Stimulated activated CD8-positive, alpha-beta memory T cell treated with anti-CD3 and anti-CD28 coated beads, Interleukin-12 subunit alpha, Interleukin-12 subunit beta, amount 100 ng/mL, for 1 hour (primary cell): ENCODE data around the gene CRYBG1.
"Not testable (repeated sequence)": the region's sequence is repeated elsewhere in the genome, so short reads cannot be mapped to it uniquely, and the experiment has no call there.

Experiments
- DNase-seq: peaks from one replicate; pipeline ENCODE4 v3.0.0-alpha.2; 2020; ENCODE audit warnings: low read depth

CRYBG1 gene

GRCh38 chr6:106501960-106502371 lies 141.4 kb downstream of the CRYBG1 start:
- no peak for DNase-seq

GRCh38 chr6:106502559-106502958 lies 142.0 kb downstream of the CRYBG1 start:
- no peak for DNase-seq

- DNase-seq: no peak
Measured at GRCh38 chr6:106508277-106508676, 147.8 kb downstream of the CRYBG1 start.

- DNase-seq: no peak
Measured at GRCh38 chr6:106508834-106509233, 148.3 kb downstream of the CRYBG1 start.

GRCh38 chr6:106509420-106510089 lies 149.0 kb downstream of the CRYBG1 start:
- DNase-seq: no peak

GRCh38 chr6:106510090-106510970 lies 149.8 kb downstream of the CRYBG1 start:
- DNase-seq: peak; percentile 45

GRCh38 chr6:106511288-106512047 lies 151.0 kb downstream of the CRYBG1 start:
- DNase-seq: no peak

GRCh38 chr6:106512048-106512967 lies 151.8 kb downstream of the CRYBG1 start:
- peak; percentile 61 for DNase-seq

GRCh38 chr6:106512968-106513574 lies 152.6 kb downstream of the CRYBG1 start:
- DNase-seq: no peak

GRCh38 chr6:106513808-106514582 lies 153.5 kb downstream of the CRYBG1 start:
- no peak for DNase-seq

- DNase-seq: no peak
Measured at GRCh38 chr6:106514583-106514885, 154.0 kb downstream of the CRYBG1 start.

GRCh38 chr6:106515582-106515981 lies 155.1 kb downstream of the CRYBG1 start:
- not testable (repeated sequence) for DNase-seq

- no peak for DNase-seq
Measured at GRCh38 chr6:106516616-106517015, 156.1 kb downstream of the CRYBG1 start.

- no peak for DNase-seq
Measured at GRCh38 chr6:106517706-106518105, 157.2 kb downstream of the CRYBG1 start.

GRCh38 chr6:106518748-106519147 lies 158.2 kb downstream of the CRYBG1 start:
- no peak for DNase-seq

- DNase-seq: peak; percentile 63
Measured at GRCh38 chr6:106519460-106520394, 159.2 kb downstream of the CRYBG1 start.

GRCh38 chr6:106520711-106521401 lies 160.3 kb downstream of the CRYBG1 start:
- DNase-seq: peak; percentile 62

GRCh38 chr6:106522562-106523250 lies 162.2 kb downstream of the CRYBG1 start:
- DNase-seq: no peak
